Neural progenitor cell (in vitro differentiated cells): ENCODE data around the gene CLSTN2. TPM values are rescaled to one million over a fixed set of nuclear protein-coding genes. Genes with fewer than 3 reads are reported as not detected.
A peak's percentile ranks its signal among the peaks of the same experiment; 100 is the strongest.

ENCODE experiments used
- DNase-seq: peaks from one replicate; pipeline ENCODE4 v3.0.0-alpha.2; 2016; ENCODE audit warnings: low spot score
- H2AFZ ChIP-seq: fragments of 200-600 bp; sonication (generic); replicated peaks from 2 replicates; pipeline ENCODE4 v1.6.1; 2016; ENCODE audit warnings: antibody characterized with exemption
- H3F3A ChIP-seq: fragments of 200-600 bp; sonication (generic); 2 replicates; pipeline ENCODE4 v1.6.1; 2016; ENCODE audit warnings: antibody characterized with exemption, low read depth
- H3K27ac ChIP-seq: fragments of 200-600 bp; sonication (generic); 2 replicates; pipeline ENCODE4 v1.5.1; 2016; ENCODE audit warnings: mild to moderate bottlenecking
- H3K27me3 ChIP-seq: fragments of 200-600 bp; sonication (generic); 2 replicates; pipeline ENCODE4 v1.6.1; 2016; ENCODE audit warnings: mild to moderate bottlenecking, moderate library complexity
- H3K36me3 ChIP-seq: fragments of 200-600 bp; sonication (generic); 2 replicates; pipeline ENCODE4 v1.5.1; 2016
- H3K4me1 ChIP-seq: fragments of 200-600 bp; sonication (generic); 2 replicates; pipeline ENCODE4 v1.6.1; 2016; ENCODE audit warnings: mixed run types
- H3K4me2 ChIP-seq: fragments of 200-600 bp; sonication (generic); 2 replicates; pipeline ENCODE4 v1.6.1; 2016
- H3K4me3 ChIP-seq: fragments of 200-600 bp; sonication (generic); 2 replicates; pipeline ENCODE4 v1.5.1; 2016
- H3K79me2 ChIP-seq: fragments of 200-600 bp; sonication (generic); 2 replicates; pipeline ENCODE4 v1.6.1; 2016; ENCODE audit warnings: low read depth
- H3K9ac ChIP-seq: fragments of 200-600 bp; sonication (generic); 2 replicates; pipeline ENCODE4 v1.6.1; 2016
- H3K9me3 ChIP-seq: fragments of 200-600 bp; sonication (generic); 2 replicates; pipeline ENCODE4 v1.5.1; 2016; ENCODE audit warnings: low read depth
- H4K20me1 ChIP-seq: fragments of 200-600 bp; sonication (generic); 2 replicates; pipeline ENCODE4 v1.6.1; 2016; ENCODE audit warnings: low read depth
- H3K27ac Mint-ChIP-seq: 3 replicates; pipeline ENCODE4 v1.8.0; 2021; ENCODE audit warnings: mixed read lengths
- H3K27me3 Mint-ChIP-seq: 2 replicates; pipeline ENCODE4 v1.8.0; 2022; ENCODE audit warnings: low read depth, mild to moderate bottlenecking, inconsistent platforms, moderate library complexity, mixed read lengths; ENCODE audit not compliant: insufficient read depth
- H3K36me3 Mint-ChIP-seq: 3 replicates; pipeline ENCODE4 v1.8.0; 2021; ENCODE audit warnings: mixed read lengths
- H3K4me1 Mint-ChIP-seq: 3 replicates; pipeline ENCODE4 v1.8.0; 2021; ENCODE audit warnings: mixed read lengths
- H3K4me3 Mint-ChIP-seq: 3 replicates; pipeline ENCODE4 v1.8.0; 2021; ENCODE audit warnings: mild to moderate bottlenecking, moderate library complexity, mixed read lengths
- H3K9me3 Mint-ChIP-seq: 3 replicates; pipeline ENCODE4 v1.8.0; 2020; ENCODE audit warnings: mixed read lengths
- EZH2 ChIP-seq: fragments of 200-600 bp; sonication (generic); IDR thresholded peaks from 2 replicates; pipeline ENCODE4 v1.6.1; 2017; ENCODE audit warnings: antibody characterized with exemption, mild to moderate bottlenecking, moderate library complexity
- EZH2phosphoT487 ChIP-seq: fragments of 200-600 bp; sonication (generic); IDR thresholded peaks from 2 replicates; pipeline ENCODE4 v1.6.1; 2017; ENCODE audit warnings: antibody characterized with exemption
- total RNA-seq: library from RNA; depleted of rRNA; stranded (reverse); fragments of >200 nt; gene quantifications from 2 replicates; pipeline ENCODE4 v1.2.3, GENCODE V29; 2015; ENCODE audit warnings: low replicate concordance
- TF ChIP-seq, protein P1 (sequence below): fragments of 200-600 bp; sonication (generic); IDR thresholded peaks from 2 replicates; pipeline ENCODE4 v1.5.1; 2017; ENCODE audit warnings: antibody characterized with exemption, mild to moderate bottlenecking

Gene CLSTN2
- total RNA-seq, 1 donor from 2014 or later = 0.22 TPM

DNA sequence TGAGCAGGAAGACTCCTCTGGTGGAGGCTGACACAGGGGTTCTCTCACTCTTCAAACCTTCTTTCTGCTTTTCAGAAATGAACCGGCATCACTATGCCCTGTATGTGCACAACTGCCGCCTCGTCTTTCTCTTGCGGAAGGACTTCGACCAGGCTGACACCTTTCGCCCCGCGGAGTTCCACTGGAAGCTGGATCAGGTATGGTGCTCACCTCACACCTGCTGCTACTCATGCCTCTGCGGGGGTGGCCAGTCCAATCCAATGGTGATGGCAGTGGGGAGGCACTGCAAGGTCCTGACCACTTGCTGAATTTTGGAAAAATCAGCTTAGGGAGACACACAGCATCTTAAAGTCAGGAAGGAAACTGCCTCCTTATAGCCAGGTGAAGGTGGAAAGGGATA, 531.5 kb downstream of the CLSTN2 start:
- H3K9me3 Mint-ChIP-seq = no peaks in the 10 kb centered on the region
- no peaks in the 10 kb centered on the region for H3K9me3 ChIP-seq
- no peak for DNase-seq
- H3K4me3 Mint-ChIP-seq = no peak overlapping the region
- H3K36me3 ChIP-seq = no peaks in the 10 kb centered on the region
- no peaks in the 10 kb centered on the region for H3K79me2 ChIP-seq
- H3K27me3 ChIP-seq = no peaks in the 10 kb centered on the region
- TF ChIP-seq EZH2 (no peak), EZH2phosphoT487 (no peak)
- TF ChIP-seq, protein P1, sequence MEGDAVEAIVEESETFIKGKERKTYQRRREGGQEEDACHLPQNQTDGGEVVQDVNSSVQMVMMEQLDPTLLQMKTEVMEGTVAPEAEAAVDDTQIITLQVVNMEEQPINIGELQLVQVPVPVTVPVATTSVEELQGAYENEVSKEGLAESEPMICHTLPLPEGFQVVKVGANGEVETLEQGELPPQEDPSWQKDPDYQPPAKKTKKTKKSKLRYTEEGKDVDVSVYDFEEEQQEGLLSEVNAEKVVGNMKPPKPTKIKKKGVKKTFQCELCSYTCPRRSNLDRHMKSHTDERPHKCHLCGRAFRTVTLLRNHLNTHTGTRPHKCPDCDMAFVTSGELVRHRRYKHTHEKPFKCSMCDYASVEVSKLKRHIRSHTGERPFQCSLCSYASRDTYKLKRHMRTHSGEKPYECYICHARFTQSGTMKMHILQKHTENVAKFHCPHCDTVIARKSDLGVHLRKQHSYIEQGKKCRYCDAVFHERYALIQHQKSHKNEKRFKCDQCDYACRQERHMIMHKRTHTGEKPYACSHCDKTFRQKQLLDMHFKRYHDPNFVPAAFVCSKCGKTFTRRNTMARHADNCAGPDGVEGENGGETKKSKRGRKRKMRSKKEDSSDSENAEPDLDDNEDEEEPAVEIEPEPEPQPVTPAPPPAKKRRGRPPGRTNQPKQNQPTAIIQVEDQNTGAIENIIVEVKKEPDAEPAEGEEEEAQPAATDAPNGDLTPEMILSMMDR = no peak
- no peaks in the 10 kb centered on the region for H4K20me1 ChIP-seq
- H3K4me1 ChIP-seq = peaks cover 27% of the 10 kb centered on the region
- no peak overlapping the region for H2AFZ ChIP-seq
- H3K4me3 ChIP-seq = no peak overlapping the region
- no peak overlapping the region for H3K4me2 ChIP-seq
- H3K27me3 Mint-ChIP-seq = peaks cover 14% of the 10 kb centered on the region
- peaks cover 23% of the 10 kb centered on the region for H3K4me1 Mint-ChIP-seq
- peaks cover 8% of the 10 kb centered on the region for H3F3A ChIP-seq
- H3K27ac Mint-ChIP-seq = no peak overlapping the region
- H3K9ac ChIP-seq = no peak overlapping the region
- no peak overlapping the region for H3K27ac ChIP-seq
- no peaks in the 10 kb centered on the region for H3K36me3 Mint-ChIP-seq

DNA sequence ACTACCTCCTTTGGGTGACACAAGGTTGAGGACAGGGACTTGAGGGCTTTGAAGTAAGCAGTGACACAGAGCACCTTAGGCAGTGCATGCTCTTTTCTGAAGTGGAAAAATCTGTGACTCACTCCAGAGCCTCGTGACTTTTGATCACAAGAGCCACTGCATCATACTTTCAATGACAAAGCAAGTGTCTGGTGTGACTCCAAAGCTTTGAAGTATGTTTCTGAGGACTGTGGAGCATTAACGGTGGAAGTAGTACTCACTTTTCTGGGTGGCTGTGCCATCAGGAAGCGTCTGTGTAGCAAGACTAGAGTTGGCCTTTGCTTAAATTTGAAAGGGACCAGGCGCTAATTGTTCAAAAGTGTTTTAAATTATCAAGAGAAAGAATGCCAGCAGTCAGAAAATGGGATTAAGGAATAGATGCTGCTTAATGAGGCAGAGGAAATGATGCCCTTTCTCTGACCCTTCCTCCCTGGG, 532.2 kb downstream of the CLSTN2 start:
- TF ChIP-seq, protein P1 = no peak
- no peak for TF ChIP-seq EZH2
- no peak for TF ChIP-seq EZH2phosphoT487
- no peak overlapping the region for H3K4me3 Mint-ChIP-seq

DNA sequence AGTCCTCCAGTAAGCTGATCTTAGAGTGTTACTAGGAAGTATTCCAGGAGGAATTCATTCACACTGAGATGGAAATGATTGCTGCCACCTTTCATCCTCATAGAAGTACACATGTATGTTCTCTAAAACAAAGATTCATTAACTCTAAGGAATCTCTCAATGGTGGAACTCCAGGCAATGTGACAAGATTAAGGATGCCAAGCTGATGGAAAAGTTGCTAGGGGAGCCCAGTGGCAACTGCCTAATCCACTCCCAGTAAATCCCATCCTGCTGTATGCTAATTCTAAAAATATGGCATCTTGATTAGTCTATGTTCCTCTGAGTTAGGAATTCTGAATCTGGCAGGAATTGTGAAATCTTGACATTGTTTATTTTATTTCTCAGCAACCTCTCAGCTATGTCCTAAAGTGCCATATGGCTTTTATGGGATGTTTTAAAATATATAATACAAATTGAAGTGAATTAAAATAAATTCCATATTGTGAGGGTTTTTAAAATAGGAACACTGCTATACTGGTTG, 532.9 kb downstream of the CLSTN2 start:
- Histone ChIP-seq H3K4me2 (peak overlapping the region; percentile 51), H3K4me1 (peaks cover 40% of the 10 kb centered on the region), H4K20me1 (no peaks in the 10 kb centered on the region), H3K79me2 (no peaks in the 10 kb centered on the region), H3K4me3 (no peak overlapping the region), H3K9ac (no peak overlapping the region), H3K27ac (no peak overlapping the region), H2AFZ (no peak overlapping the region), H3F3A (peaks cover 16% of the 10 kb centered on the region), H3K36me3 (no peaks in the 10 kb centered on the region), H3K27me3 (no peaks in the 10 kb centered on the region), H3K9me3 (no peaks in the 10 kb centered on the region)
- peaks cover 19% of the 10 kb centered on the region for H3K27me3 Mint-ChIP-seq
- no peak overlapping the region for H3K4me3 Mint-ChIP-seq
- no peaks in the 10 kb centered on the region for H3K9me3 Mint-ChIP-seq
- peaks cover 23% of the 10 kb centered on the region for H3K4me1 Mint-ChIP-seq
- TF ChIP-seq EZH2phosphoT487 = no peak
- TF ChIP-seq, protein P1 = no peak
- no peak for TF ChIP-seq EZH2
- DNase-seq = no peak
- H3K36me3 Mint-ChIP-seq = no peaks in the 10 kb centered on the region
- peak overlapping the region; percentile 31 for H3K27ac Mint-ChIP-seq

More for the DNA sequence above, 532.2 kb downstream of the CLSTN2 start:
- Mint-ChIP-seq H3K36me3 (no peaks in the 10 kb centered on the region), H3K9me3 (no peaks in the 10 kb centered on the region), H3K27me3 (peaks cover 18% of the 10 kb centered on the region), H3K4me1 (peaks cover 26% of the 10 kb centered on the region), H3K27ac (peak overlapping the region; percentile 38)
- H3K9me3 ChIP-seq = no peaks in the 10 kb centered on the region
- H3K4me3 ChIP-seq = no peak overlapping the region
- no peaks in the 10 kb centered on the region for H3K79me2 ChIP-seq
- no peaks in the 10 kb centered on the region for H3K36me3 ChIP-seq
- H3K9ac ChIP-seq = no peak overlapping the region
- peak; percentile 62 for DNase-seq
- H3K27me3 ChIP-seq = no peaks in the 10 kb centered on the region
- H2AFZ ChIP-seq = no peak overlapping the region
- peaks cover 33% of the 10 kb centered on the region for H3K4me1 ChIP-seq
- H3K27ac ChIP-seq = no peak overlapping the region
- peaks cover 10% of the 10 kb centered on the region for H3F3A ChIP-seq
- no peaks in the 10 kb centered on the region for H4K20me1 ChIP-seq
- peak overlapping the region; percentile 51 for H3K4me2 ChIP-seq
